MM.1S (cell line): Measurements from ENCODE around the gene ARHGEF6.

ENCODE experiments used
- DNase-seq: peaks from one replicate; pipeline ENCODE4 v3.0.0-alpha.2; 2015
- H2AFZ ChIP-seq: fragments of 300-600 bp; sonication (generic); 2 replicates; pipeline ENCODE4 v1.6.0; 2016; ENCODE audit warnings: antibody characterized with exemption, low read length
- H3F3A ChIP-seq: fragments of 300-600 bp; sonication (generic); 2 replicates; pipeline ENCODE4 v1.6.1; 2016; ENCODE audit warnings: mild to moderate bottlenecking, antibody characterized with exemption, low read length, moderate library complexity, mixed read lengths; ENCODE audit not compliant: insufficient read depth
- H3K27ac ChIP-seq: fragments of 300-600 bp; sonication (generic); 2 replicates; pipeline ENCODE4 v1.5.1; 2016; ENCODE audit warnings: mild to moderate bottlenecking, low read length
- H3K27me3 ChIP-seq: fragments of 300-600 bp; sonication (generic); replicated peaks from 2 replicates; pipeline ENCODE4 v1.6.0; 2016; ENCODE audit warnings: low read length; ENCODE audit not compliant: insufficient read depth
- H3K36me3 ChIP-seq: fragments of 300-600 bp; sonication (generic); replicated peaks from 2 replicates; pipeline ENCODE4 v1.6.1; 2016; ENCODE audit warnings: mild to moderate bottlenecking, low read length, mixed read lengths; ENCODE audit not compliant: insufficient read depth
- H3K4me1 ChIP-seq: fragments of 300-600 bp; sonication (generic); 2 replicates; pipeline ENCODE4 v1.6.1; 2016; ENCODE audit warnings: low read length, mixed read lengths
- H3K4me2 ChIP-seq: fragments of 300-600 bp; sonication (generic); 2 replicates; pipeline ENCODE4 v1.6.0; 2016; ENCODE audit warnings: low read depth, low read length
- H3K4me3 ChIP-seq: fragments of 300-600 bp; sonication (generic); 2 replicates; pipeline ENCODE4 v1.5.1; 2016; ENCODE audit warnings: low read length, mixed read lengths
- H3K79me2 ChIP-seq: fragments of 300-600 bp; sonication (generic); 2 replicates; pipeline ENCODE4 v1.6.1; 2016; ENCODE audit warnings: mixed run types, low read length, mixed read lengths
- H3K9ac ChIP-seq: fragments of 300-600 bp; sonication (generic); 2 replicates; pipeline ENCODE4 v1.6.1; 2016; ENCODE audit warnings: low read length, mixed read lengths
- H3K9me2 ChIP-seq: fragments of 300-600 bp; sonication (generic); replicated peaks from 2 replicates; pipeline ENCODE4 v1.6.1; 2016; ENCODE audit warnings: mild to moderate bottlenecking, low read length, mixed read lengths; ENCODE audit not compliant: insufficient read depth
- H3K9me3 ChIP-seq: fragments of 300-600 bp; sonication (generic); replicated peaks from 2 replicates; pipeline ENCODE4 v1.6.1; 2016; ENCODE audit warnings: mild to moderate bottlenecking, low read length, mixed read lengths; ENCODE audit not compliant: insufficient read depth
- H4K20me1 ChIP-seq: fragments of 300-600 bp; sonication (generic); 2 replicates; pipeline ENCODE4 v1.6.1; 2016; ENCODE audit warnings: mild to moderate bottlenecking, low read length, moderate library complexity, mixed read lengths; ENCODE audit not compliant: insufficient read depth
- CTCF ChIP-seq: fragments of 300-600 bp; sonication (generic); IDR thresholded peaks from 2 replicates; pipeline ENCODE4 v1.5.1; 2016; ENCODE audit warnings: antibody characterized with exemption, low read length, mixed read lengths
- EZH2 ChIP-seq: fragments of 300-600 bp; sonication (generic); optimal IDR thresholded peaks from 2 replicates; pipeline ENCODE3; 2017; ENCODE audit warnings: low read depth, mild to moderate bottlenecking, antibody characterized with exemption, low read length, mixed read lengths
- EZH2phosphoT487 ChIP-seq: fragments of 300-600 bp; sonication (generic); IDR thresholded peaks from 2 replicates; pipeline ENCODE4 v1.6.1; 2018; ENCODE audit warnings: antibody characterized with exemption, low read length

ARHGEF6 gene

GRCh38 chrX:136765821-136766356 is 14.8 kb downstream of the ARHGEF6 start:
- Histone ChIP-seq H3K4me2 (no peak overlapping the region), H3K27me3 (no peaks in the 10 kb centered on the region), H2AFZ (no peak overlapping the region), H3K27ac (no peak overlapping the region), H3F3A (no peaks in the 10 kb centered on the region), H3K9ac (no peak overlapping the region), H3K4me1 (no peaks in the 10 kb centered on the region), H3K4me3 (no peak overlapping the region), H4K20me1 (no peaks in the 10 kb centered on the region), H3K36me3 (no peaks in the 10 kb centered on the region), H3K79me2 (no peaks in the 10 kb centered on the region), H3K9me3 (no peaks in the 10 kb centered on the region), H3K9me2 (no peaks in the 10 kb centered on the region)
- DNase-seq = no peak
- TF ChIP-seq CTCF = no peak
- TF ChIP-seq EZH2 = no peak
- no peak for TF ChIP-seq EZH2phosphoT487

- no peak overlapping the region for H3K27ac ChIP-seq
- H3K4me2 ChIP-seq = no peak overlapping the region
- no peaks in the 10 kb centered on the region for H3K9me3 ChIP-seq
- H2AFZ ChIP-seq = no peak overlapping the region
- no peaks in the 10 kb centered on the region for H3K79me2 ChIP-seq
- H3K4me1 ChIP-seq = no peaks in the 10 kb centered on the region
- DNase-seq = no peak
- no peaks in the 10 kb centered on the region for H3K27me3 ChIP-seq
- H3K9ac ChIP-seq = no peak overlapping the region
- H4K20me1 ChIP-seq = no peaks in the 10 kb centered on the region
- H3K4me3 ChIP-seq = no peak overlapping the region
- H3F3A ChIP-seq = no peaks in the 10 kb centered on the region
- H3K9me2 ChIP-seq = no peaks in the 10 kb centered on the region
- H3K36me3 ChIP-seq = no peaks in the 10 kb centered on the region
- TF ChIP-seq EZH2phosphoT487 (no peak), EZH2 (no peak), CTCF (no peak)
Observed at GRCh38 chrX:136764206-136764605, 16.5 kb downstream of the ARHGEF6 start.

- no peaks in the 10 kb centered on the region for H3K27me3 ChIP-seq
- no peak for DNase-seq
Observed at GRCh38 chrX:136762820-136763452, 17.8 kb downstream of the ARHGEF6 start.

More at GRCh38 chrX:136762820-136763452, 17.8 kb downstream of the ARHGEF6 start:
- Histone ChIP-seq H3K9ac (no peak overlapping the region), H4K20me1 (no peaks in the 10 kb centered on the region), H3K9me3 (no peaks in the 10 kb centered on the region), H3K4me1 (no peaks in the 10 kb centered on the region), H3K36me3 (no peaks in the 10 kb centered on the region), H3K79me2 (no peaks in the 10 kb centered on the region), H3K4me3 (no peak overlapping the region), H3K9me2 (no peaks in the 10 kb centered on the region), H3K27ac (no peak overlapping the region), H3K4me2 (no peak overlapping the region), H3F3A (no peaks in the 10 kb centered on the region), H2AFZ (no peak overlapping the region)
- no peak for TF ChIP-seq CTCF
- TF ChIP-seq EZH2 = no peak
- TF ChIP-seq EZH2phosphoT487 = no peak
